Duodenal mucosa (tissue), 2 donors: ENCODE measurements around the gene COL9A1.

Source experiments
- H3K27ac ChIP-seq: one replicate; pipeline ENCODE4 v1.7.0; 2013; ENCODE audit warnings: low read depth, low read length
- H3K27me3 ChIP-seq, 2 donors: one replicate each; pipeline ENCODE4 v1.7.0; 2013; ENCODE audit warnings: low read length in 2 of 2, control low read depth in 1 of 2; ENCODE audit not compliant: insufficient read depth in 2 of 2, control insufficient read depth in 1 of 2
- H3K36me3 ChIP-seq, 2 donors: one replicate each; pipeline ENCODE4 v1.7.0; 2013; ENCODE audit warnings: low read length in 2 of 2, control low read depth in 1 of 2; ENCODE audit not compliant: insufficient read depth in 2 of 2, control insufficient read depth in 1 of 2
- H3K4me1 ChIP-seq, 2 donors: one replicate each; pipeline ENCODE4 v1.7.0; 2013; ENCODE audit warnings: low read length in 2 of 2, control low read depth in 1 of 2; ENCODE audit not compliant: insufficient read depth in 2 of 2, control insufficient read depth in 1 of 2
- H3K4me3 ChIP-seq, 2 donors: one replicate each; pipeline ENCODE4 v1.7.0; 2013; ENCODE audit warnings: low read length in 2 of 2, low read depth in 1 of 2
- H3K9ac ChIP-seq, 2 donors: one replicate each; pipeline ENCODE4 v1.7.0; 2013; ENCODE audit warnings: low read length in 2 of 2, low read depth in 1 of 2
- H3K9me3 ChIP-seq, 2 donors: one replicate each; pipeline ENCODE4 v1.7.0; 2013; ENCODE audit warnings: low read length in 2 of 2, control low read depth in 1 of 2; ENCODE audit not compliant: control insufficient read depth in 1 of 2

The COL9A1 gene

DNA sequence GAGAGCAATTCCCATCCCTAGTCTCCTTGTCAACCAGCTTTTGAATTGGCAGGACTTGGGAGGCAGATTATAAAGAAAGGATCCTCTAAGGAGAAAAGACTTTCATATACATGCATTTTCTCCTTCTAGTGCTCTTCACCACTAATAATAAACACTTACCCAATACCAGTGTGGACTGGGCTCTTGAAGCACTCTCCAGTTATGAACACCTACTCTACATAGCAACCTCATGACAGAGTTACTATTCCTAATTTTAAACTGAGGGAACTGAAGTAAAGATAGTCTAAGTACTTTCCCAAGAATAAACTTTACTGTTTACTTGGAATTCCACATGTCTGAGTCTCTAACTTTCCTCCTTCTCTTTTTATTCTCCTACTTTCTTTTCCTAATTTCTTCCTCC, 4.8 kb downstream of the COL9A1 start:
- no peak overlapping the region for H3K9ac ChIP-seq
- no peaks in the 10 kb centered on the region for H3K9me3 ChIP-seq
- no peak overlapping the region for H3K4me3 ChIP-seq
- no peaks in the 10 kb centered on the region for H3K4me1 ChIP-seq
- H3K27me3 ChIP-seq = peaks cover 0 to 4% of the 10 kb centered on the region in 2 donors
- no peaks in the 10 kb centered on the region for H3K36me3 ChIP-seq
- no peak overlapping the region for H3K27ac ChIP-seq

DNA sequence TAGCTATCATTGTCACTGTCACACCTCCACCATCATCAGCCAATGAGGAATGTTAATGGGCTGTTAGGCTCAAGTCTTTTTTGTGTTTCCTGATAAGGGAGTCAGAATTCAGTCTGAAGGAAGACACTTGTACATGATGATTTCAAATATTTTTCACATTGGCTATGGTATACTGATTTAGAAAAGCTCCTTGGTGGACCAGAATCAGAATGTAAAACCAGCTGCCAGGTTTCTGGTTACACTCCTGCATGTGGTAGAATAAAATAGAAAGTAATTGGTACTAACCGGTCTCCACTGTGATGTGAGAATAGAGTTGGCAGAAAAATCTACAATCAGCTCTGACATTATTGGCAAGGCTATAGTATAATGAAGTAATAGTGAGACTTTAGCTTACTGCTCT, 10.7 kb downstream of the COL9A1 start:
- Histone ChIP-seq H3K27ac (no peak overlapping the region), H3K4me3 (no peak overlapping the region), H3K4me1 (no peaks in the 10 kb centered on the region), H3K9ac (no peak overlapping the region), H3K9me3 (no peaks in the 10 kb centered on the region), H3K36me3 (no peaks in the 10 kb centered on the region), H3K27me3 (no peaks in the 10 kb centered on the region)

- Histone ChIP-seq H3K36me3 (no peaks in the 10 kb centered on the region), H3K9me3 (no peaks in the 10 kb centered on the region), H3K4me3 (no peak overlapping the region), H3K27me3 (peaks cover 5 to 6% of the 10 kb centered on the region in 2 donors), H3K27ac (no peak overlapping the region), H3K4me1 (no peaks in the 10 kb centered on the region), H3K9ac (no peak overlapping the region)
Measured at GRCh38 chr6:70289299-70289698, 13.6 kb downstream of the COL9A1 start.

GRCh38 chr6:70286905-70287304, 16.0 kb downstream of the COL9A1 start:
- Histone ChIP-seq H3K9ac (no peak overlapping the region), H3K4me1 (peaks cover 0 to 4% of the 10 kb centered on the region in 2 donors), H3K27ac (no peak overlapping the region), H3K4me3 (no peak overlapping the region), H3K36me3 (no peaks in the 10 kb centered on the region), H3K9me3 (no peaks in the 10 kb centered on the region), H3K27me3 (peaks cover 24 to 28% of the 10 kb centered on the region in 2 donors)

DNA sequence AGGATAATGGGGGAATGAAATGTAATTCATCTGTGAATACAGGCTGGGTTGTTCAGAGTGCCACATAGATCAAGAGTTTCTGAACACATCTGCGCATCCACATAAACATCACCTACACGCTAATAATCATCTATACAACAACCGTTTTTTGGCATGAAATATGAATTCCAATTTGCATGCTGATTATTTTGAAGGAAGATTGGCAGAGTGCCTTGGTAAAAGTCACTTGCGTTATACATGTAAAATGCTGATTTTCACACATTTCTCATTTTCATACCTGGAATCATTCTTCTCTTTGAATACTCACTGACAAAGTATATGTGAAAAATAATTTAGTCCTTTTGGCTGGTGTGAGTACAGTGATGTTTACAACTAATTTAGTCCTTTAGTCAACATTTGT, 17.7 kb downstream of the COL9A1 start:
- Histone ChIP-seq H3K4me3 (no peak overlapping the region), H3K9ac (no peak overlapping the region), H3K4me1 (peaks cover 0 to 4% of the 10 kb centered on the region in 2 donors), H3K27ac (no peak overlapping the region), H3K9me3 (no peaks in the 10 kb centered on the region), H3K36me3 (no peaks in the 10 kb centered on the region), H3K27me3 (peaks cover 30 to 42% of the 10 kb centered on the region in 2 donors)

DNA sequence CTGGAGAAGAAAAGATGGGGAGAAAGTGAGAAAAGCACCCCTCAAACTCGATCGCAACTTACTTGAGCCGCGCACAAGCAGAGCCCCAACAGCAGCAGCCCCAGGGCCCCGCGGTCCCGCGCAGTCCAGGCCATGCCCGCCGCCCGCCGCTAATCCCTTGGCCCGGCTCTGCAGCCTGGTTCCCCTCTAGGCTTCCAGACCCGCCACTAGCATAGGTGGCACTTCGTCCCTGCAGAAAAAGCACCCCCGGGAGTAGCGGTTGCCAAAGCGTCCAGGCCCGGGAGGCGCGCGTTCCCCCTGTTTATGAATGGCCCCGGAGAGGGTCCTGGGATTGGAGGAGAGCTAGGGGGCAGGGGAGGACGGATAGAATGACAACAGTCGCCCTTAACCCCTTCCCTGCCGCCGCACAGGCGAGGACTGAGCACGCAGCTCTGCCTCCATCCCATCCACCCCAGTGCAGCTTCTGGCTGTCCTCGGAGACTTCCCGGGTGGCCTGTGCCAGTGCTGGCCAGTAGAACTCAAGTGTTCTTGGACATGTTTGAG, 19.9 kb downstream of the COL9A1 start:
- no peak overlapping the region for H3K9ac ChIP-seq
- peaks cover 0 to 4% of the 10 kb centered on the region in 2 donors for H3K4me1 ChIP-seq
- H3K9me3 ChIP-seq = no peaks in the 10 kb centered on the region
- no peaks in the 10 kb centered on the region for H3K36me3 ChIP-seq
- peaks cover 30 to 42% of the 10 kb centered on the region in 2 donors for H3K27me3 ChIP-seq
- no peak overlapping the region for H3K4me3 ChIP-seq
- no peak overlapping the region for H3K27ac ChIP-seq

DNA sequence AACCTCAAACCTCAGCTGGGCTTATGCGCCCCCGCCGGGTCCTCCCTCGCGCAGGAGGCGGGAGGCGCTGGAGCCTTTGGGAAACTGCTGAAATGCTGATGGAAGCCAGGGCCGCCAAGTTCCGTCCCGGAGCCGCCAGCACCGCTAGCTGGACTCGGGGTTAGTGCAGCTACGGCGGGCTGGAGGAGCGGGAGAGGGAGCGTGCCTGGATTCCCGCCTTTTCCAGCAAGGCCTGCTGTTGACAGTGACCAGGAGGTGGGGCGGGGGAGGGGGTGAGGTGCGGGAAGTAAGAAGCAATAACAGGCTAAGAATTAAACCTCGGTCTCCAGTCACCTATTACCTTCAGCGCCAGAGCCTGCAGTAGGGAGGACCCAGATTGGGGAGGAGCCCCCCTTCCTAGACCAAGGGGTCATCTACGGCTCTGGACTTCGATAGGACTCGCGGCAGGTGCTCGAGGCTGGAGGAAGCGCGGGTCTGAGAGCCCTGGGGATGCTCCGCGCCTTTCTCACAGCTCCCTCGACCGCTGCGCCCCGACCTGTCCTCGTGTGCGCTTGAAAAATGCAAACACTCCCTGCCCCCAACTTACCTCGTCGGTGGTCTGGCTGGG, 20.5 kb downstream of the COL9A1 start:
- Histone ChIP-seq H3K36me3 (no peaks in the 10 kb centered on the region), H3K27ac (no peak overlapping the region), H3K4me1 (peaks cover 0 to 4% of the 10 kb centered on the region in 2 donors), H3K4me3 (no peak overlapping the region), H3K9me3 (no peaks in the 10 kb centered on the region), H3K27me3 (peaks cover 30 to 42% of the 10 kb centered on the region in 2 donors), H3K9ac (no peak overlapping the region)

- Histone ChIP-seq H3K4me3 (no peak overlapping the region), H3K36me3 (no peaks in the 10 kb centered on the region), H3K27me3 (peaks cover 30 to 42% of the 10 kb centered on the region in 2 donors), H3K27ac (no peak overlapping the region), H3K4me1 (peaks cover 0 to 4% of the 10 kb centered on the region in 2 donors), H3K9me3 (no peaks in the 10 kb centered on the region), H3K9ac (no peak overlapping the region)
Measured at GRCh38 chr6:70281923-70282311, 21.0 kb downstream of the COL9A1 start.

DNA sequence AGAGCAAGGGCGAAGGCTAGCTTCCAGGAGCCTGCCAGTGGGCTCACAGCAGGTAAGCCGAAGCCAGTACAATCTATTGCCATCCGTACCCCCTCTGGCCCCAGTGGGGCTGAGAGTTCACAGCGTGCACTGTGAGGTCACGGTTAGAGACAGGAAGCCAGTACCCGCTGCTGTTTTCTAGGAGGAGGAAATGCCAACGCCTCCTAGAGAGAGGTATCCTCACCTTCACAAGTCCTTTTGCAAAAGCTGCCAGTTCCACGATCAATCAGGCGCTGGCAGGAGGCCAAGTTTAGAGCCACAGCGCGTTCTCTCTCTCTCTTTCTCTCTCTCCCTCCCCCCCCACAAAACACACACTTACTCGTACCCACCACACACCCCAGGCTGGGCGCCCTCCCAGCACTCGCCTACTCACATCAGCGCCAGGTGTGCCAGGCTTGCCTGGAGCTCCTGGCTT, 22.5 kb downstream of the COL9A1 start:
- H3K27ac ChIP-seq = no peak overlapping the region
- no peak overlapping the region for H3K4me3 ChIP-seq
- no peak overlapping the region for H3K9ac ChIP-seq
- H3K4me1 ChIP-seq = peaks cover 0 to 4% of the 10 kb centered on the region in 2 donors
- no peaks in the 10 kb centered on the region for H3K36me3 ChIP-seq
- H3K27me3 ChIP-seq = peaks cover 30 to 47% of the 10 kb centered on the region in 2 donors
- H3K9me3 ChIP-seq = no peaks in the 10 kb centered on the region

GRCh38 chr6:70277470-70277869, 25.4 kb downstream of the COL9A1 start:
- Histone ChIP-seq H3K36me3 (no peaks in the 10 kb centered on the region), H3K4me1 (peaks cover 0 to 1% of the 10 kb centered on the region in 2 donors), H3K9ac (no peak overlapping the region), H3K27ac (no peak overlapping the region), H3K4me3 (no peak overlapping the region), H3K9me3 (no peaks in the 10 kb centered on the region), H3K27me3 (peaks cover 11 to 24% of the 10 kb centered on the region in 2 donors)
